Loucy (cell line): ENCODE measurements around the gene BRD4.

Experiments used
- CTCF ChIP-seq: fragments of 200-600 bp; sonication (generic); conservative IDR thresholded peaks from 2 replicates; pipeline ENCODE4 v1.5.1; 2014; ENCODE audit warnings: mild to moderate bottlenecking, antibody characterized with exemption, low read length
- EZH2phosphoT487 ChIP-seq: fragments of 200-600 bp; IDR thresholded peaks from 2 replicates; pipeline ENCODE4 v1.6.1; 2018; ENCODE audit warnings: antibody characterized with exemption, mild to moderate bottlenecking, moderate library complexity, borderline replicate concordance

- no peak for TF ChIP-seq CTCF
- TF ChIP-seq EZH2phosphoT487, result no peak
Observed at GRCh38 chr19:15238639-15239155, 93.6 kb downstream of the BRD4 start.
